Caco-2 (cell line): ENCODE results near the gene TDRD12. TPM values are rescaled to one million over a fixed set of nuclear protein-coding genes. Genes with fewer than 3 reads are reported as not detected.
"Not testable (repeated sequence)": the region's sequence is repeated elsewhere in the genome, so short reads cannot be mapped to it uniquely, and the experiment has no call there.

Experiments used
- BruUV-seq: library from RNA; stranded (reverse); fragments of 400-500 nt; replicated peaks from 2 replicates; lab custom pipeline; 2021; lab: Mats Ljungman, UMichigan
- CTCF ChIA-PET: fragments of 300-600 bp; sonication (Branson Sonifier 250); formaldehyde crosslinking; loops from one replicate; lab custom pipeline; 2022; ENCODE audit warnings: antibody characterized with exemption; lab: Charles Lee
- POLR2A ChIA-PET: fragments of 300-600 bp; sonication (Branson Sonifier 250); formaldehyde crosslinking; loops from one replicate; lab custom pipeline; 2022; ENCODE audit warnings: antibody characterized with exemption; lab: Charles Lee
- DNase-seq, 2 experiments: peaks; one replicate each; pipeline versions ENCODE4 v3.0.0 to v3.0.0-alpha.2; 2020 to 2022
- H3K27me3 ChIP-seq: replicated peaks from 2 replicates; pipeline ENCODE4 v1.6.0; 2011; ENCODE audit warnings: low read length; ENCODE audit not compliant: control insufficient read depth, insufficient read depth
- H3K36me3 ChIP-seq: 2 replicates; pipeline ENCODE4 v1.5.1; 2011; ENCODE audit warnings: low read length; ENCODE audit not compliant: control insufficient read depth, insufficient read depth
- H3K4me1 ChIP-seq: fragments of 250-450 bp; sonication (Bioruptor Pico); 2 replicates; pipeline ENCODE4 v1.5.1; 2020; ENCODE audit warnings: mild to moderate bottlenecking
- H3K4me3 ChIP-seq: 2 replicates; pipeline ENCODE4 v1.5.1; 2011; ENCODE audit warnings: low read depth, mild to moderate bottlenecking, control low read depth, low read length
- H3K9me3 ChIP-seq: fragments of 250-450 bp; sonication (Bioruptor Pico); 2 replicates; pipeline ENCODE4 v1.5.1; 2020; ENCODE audit warnings: mild to moderate bottlenecking, moderate library complexity
- H3K27ac Mint-ChIP-seq: one replicate; pipeline ENCODE4 v1.8.0; 2022; ENCODE audit warnings: mixed read lengths; ENCODE audit not compliant: unreplicated experiment
- H3K27me3 Mint-ChIP-seq: one replicate; pipeline ENCODE4 v1.8.0; 2022; ENCODE audit warnings: mixed read lengths; ENCODE audit not compliant: insufficient read depth, unreplicated experiment
- H3K36me3 Mint-ChIP-seq: one replicate; pipeline ENCODE4 v1.8.0; 2022; ENCODE audit warnings: mild to moderate bottlenecking, mixed read lengths; ENCODE audit not compliant: insufficient read depth, unreplicated experiment
- H3K4me1 Mint-ChIP-seq: one replicate; pipeline ENCODE4 v1.8.0; 2022; ENCODE audit warnings: low read depth, mixed read lengths; ENCODE audit not compliant: unreplicated experiment
- H3K4me3 Mint-ChIP-seq: one replicate; pipeline ENCODE4 v1.8.0; 2022; ENCODE audit warnings: mild to moderate bottlenecking, moderate library complexity, mixed read lengths; ENCODE audit not compliant: unreplicated experiment
- H3K9me3 Mint-ChIP-seq: one replicate; pipeline ENCODE4 v1.8.0; 2022; ENCODE audit warnings: mixed read lengths; ENCODE audit not compliant: unreplicated experiment
- intact Hi-C: fragments of 100-400 bp; cut with micrococcal nuclease; formaldehyde crosslinking; loops from one replicate; pipeline ENCODE4 v1.10.0; 2022; ENCODE audit not compliant: unreplicated experiment
- total RNA-seq: library from RNA; stranded (reverse); gene quantifications from 2 replicates; pipeline ENCODE4 v1.2.3, GENCODE V29; 2022
- TF ChIP-seq, protein P1 (sequence below), 2 experiments: fragments of 200-600 bp in 1 of 2; IDR thresholded peaks; 1 replicate in 1 of 2; 2 replicates in 1 of 2; pipeline versions ENCODE4 v1.5.1 to v1.8.0; 2011 to 2022; ENCODE audit warnings: antibody characterized with exemption in 1 of 2, control low read depth in 1 of 2, inconsistent platforms in 1 of 2, low read depth in 1 of 2, low read length in 1 of 2, mild to moderate bottlenecking in 1 of 2, moderate library complexity in 1 of 2; ENCODE audit not compliant: insufficient read depth in 1 of 2, severe bottlenecking in 1 of 2, unreplicated experiment in 1 of 2

Gene TDRD12
- total RNA-seq, 1 experiment from 2014 or later: 0.11 TPM

GRCh38 chr19:32833388-32833787 is 113.8 kb downstream of the TDRD12 start:
- H3K9me3 ChIP-seq, H3K4me3 ChIP-seq, H3K9me3 Mint-ChIP-seq, H3K4me1 ChIP-seq, DNase-seq, POLR2A ChIA-PET, H3K4me3 Mint-ChIP-seq, CTCF ChIA-PET, H3K27ac Mint-ChIP-seq, BruUV-seq, intact Hi-C loops, H3K27me3 Mint-ChIP-seq, H3K4me1 Mint-ChIP-seq, H3K36me3 Mint-ChIP-seq, H3K36me3 ChIP-seq, H3K27me3 ChIP-seq: not testable (repeated sequence)

DNA sequence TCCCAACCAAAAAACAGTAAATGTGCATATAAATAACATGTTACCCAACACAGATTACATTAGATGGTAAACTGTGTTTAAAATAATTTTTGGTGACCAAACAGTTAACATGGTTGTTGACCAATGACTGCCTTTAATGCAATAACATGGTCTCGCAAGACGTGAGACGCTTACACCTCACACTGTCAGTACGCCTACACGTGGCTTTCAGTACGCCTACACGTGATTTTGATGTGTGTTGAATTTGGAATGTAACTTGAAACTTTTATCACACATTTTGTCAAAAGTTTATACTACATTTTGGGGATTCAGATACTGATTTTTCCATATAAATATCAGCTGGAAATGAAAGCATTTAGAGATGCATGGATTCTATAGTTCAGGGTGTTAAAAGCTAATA is 118.0 kb downstream of the TDRD12 start:
- ChIA-PET POLR2A (no interaction called here), CTCF (no interaction called here)
- H3K36me3 Mint-ChIP-seq: no peaks in the 10 kb centered on the region
- no peaks in the 10 kb centered on the region for H3K27me3 Mint-ChIP-seq
- Histone ChIP-seq H3K4me1 (no peaks in the 10 kb centered on the region), H3K4me3 (no peak overlapping the region), H3K9me3 (peaks cover 10% of the 10 kb centered on the region; the same call in 1 of the 2 replicates), H3K27me3 (no peaks in the 10 kb centered on the region), H3K36me3 (no peaks in the 10 kb centered on the region; the same call in 1 of the 2 replicates)
- peaks cover 20% of the 10 kb centered on the region for H3K9me3 Mint-ChIP-seq
- H3K27ac Mint-ChIP-seq: no peak overlapping the region
- TF ChIP-seq, protein P1, sequence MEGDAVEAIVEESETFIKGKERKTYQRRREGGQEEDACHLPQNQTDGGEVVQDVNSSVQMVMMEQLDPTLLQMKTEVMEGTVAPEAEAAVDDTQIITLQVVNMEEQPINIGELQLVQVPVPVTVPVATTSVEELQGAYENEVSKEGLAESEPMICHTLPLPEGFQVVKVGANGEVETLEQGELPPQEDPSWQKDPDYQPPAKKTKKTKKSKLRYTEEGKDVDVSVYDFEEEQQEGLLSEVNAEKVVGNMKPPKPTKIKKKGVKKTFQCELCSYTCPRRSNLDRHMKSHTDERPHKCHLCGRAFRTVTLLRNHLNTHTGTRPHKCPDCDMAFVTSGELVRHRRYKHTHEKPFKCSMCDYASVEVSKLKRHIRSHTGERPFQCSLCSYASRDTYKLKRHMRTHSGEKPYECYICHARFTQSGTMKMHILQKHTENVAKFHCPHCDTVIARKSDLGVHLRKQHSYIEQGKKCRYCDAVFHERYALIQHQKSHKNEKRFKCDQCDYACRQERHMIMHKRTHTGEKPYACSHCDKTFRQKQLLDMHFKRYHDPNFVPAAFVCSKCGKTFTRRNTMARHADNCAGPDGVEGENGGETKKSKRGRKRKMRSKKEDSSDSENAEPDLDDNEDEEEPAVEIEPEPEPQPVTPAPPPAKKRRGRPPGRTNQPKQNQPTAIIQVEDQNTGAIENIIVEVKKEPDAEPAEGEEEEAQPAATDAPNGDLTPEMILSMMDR (IDR thresholded peaks at IDR 0.05; ENCODE audit: insufficient read depth in 1 of 2, low read depth in 1 of 2, low read length in 1 of 2, severe bottlenecking in 1 of 2, unreplicated experiment in 1 of 2): no peak
- intact Hi-C loops: no loop called here
- no peaks in the 10 kb centered on the region for H3K4me1 Mint-ChIP-seq
- no peak overlapping the region for H3K4me3 Mint-ChIP-seq
- no TSS peak for BruUV-seq
- no peak for DNase-seq

DNA sequence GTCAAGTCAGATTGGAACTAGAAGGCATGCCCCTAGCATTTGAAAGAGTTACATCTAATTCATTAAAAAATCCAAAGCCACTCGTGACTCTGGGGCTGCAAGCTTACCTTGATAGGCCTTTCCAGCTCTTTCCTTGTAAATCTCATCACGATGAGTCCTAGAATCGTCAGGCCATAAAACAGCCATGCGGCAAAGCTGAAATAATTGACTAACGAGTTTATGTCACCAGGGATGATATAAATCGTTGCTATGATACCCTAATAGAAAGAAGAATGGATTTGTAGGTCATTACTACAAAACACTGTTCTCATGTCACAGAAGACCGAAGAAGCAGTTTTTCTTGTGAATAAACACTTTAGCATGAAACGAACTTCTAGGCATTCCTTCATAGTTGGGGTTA is 122.5 kb downstream of the TDRD12 start:
- intact Hi-C loops: no loop called here
- no peak overlapping the region for H3K4me3 ChIP-seq
- peaks cover 10% of the 10 kb centered on the region; the same call in 1 of the 2 replicates for H3K9me3 ChIP-seq
- Mint-ChIP-seq H3K27ac (no peak overlapping the region), H3K4me1 (no peaks in the 10 kb centered on the region), H3K9me3 (peaks cover 20% of the 10 kb centered on the region), H3K36me3 (no peaks in the 10 kb centered on the region), H3K4me3 (no peak overlapping the region), H3K27me3 (no peaks in the 10 kb centered on the region)
- TF ChIP-seq, protein P1 (IDR thresholded peaks at IDR 0.05; ENCODE audit: insufficient read depth in 1 of 2, low read depth in 1 of 2, low read length in 1 of 2, severe bottlenecking in 1 of 2, unreplicated experiment in 1 of 2): no peak
- POLR2A ChIA-PET: no interaction called here
- no peaks in the 10 kb centered on the region for H3K4me1 ChIP-seq
- no peak for DNase-seq
- BruUV-seq: no TSS peak
- no peaks in the 10 kb centered on the region for H3K27me3 ChIP-seq
- no peaks in the 10 kb centered on the region for H3K36me3 ChIP-seq
- CTCF ChIA-PET: no interaction called here
